ENCODE results near the gene PLCB3.

- TF ChIP-seq TAF1 (IDR thresholded peaks at IDR 0.05; ENCODE audit: borderline replicate concordance, insufficient read depth, low read length) (no peak), POLR2AphosphoS5 (IDR thresholded peaks at IDR 0.05; ENCODE audit: low read depth, low read length) (no peak), SIN3A (IDR thresholded peaks at IDR 0.05; ENCODE audit: borderline replicate concordance, insufficient read depth, low read length) (no peak)
Measured at GRCh38 chr11:64267207-64267945, 16.0 kb downstream of the PLCB3 start.
